Testis (tissue), 2 donors: ENCODE measurements around the gene ZNRF3.

Experiments
- POLR2A ChIP-seq: fragments of 450-650 bp; IDR thresholded peaks from one replicate; pipeline ENCODE4 v1.6.1; 2017; ENCODE audit warnings: antibody characterized with exemption, mild to moderate bottlenecking, moderate library complexity
- TF ChIP-seq, protein P1 (sequence below), 3 experiments: fragments of 450-650 bp in 2 of 3; fragments of 200-600 bp in 1 of 3; sonication (generic) in 1 of 3; IDR thresholded peaks; one replicate each; pipeline ENCODE4 v1.5.1; 2016 to 2019; ENCODE audit warnings: antibody characterized with exemption in 3 of 3, mild to moderate bottlenecking in 2 of 3, moderate library complexity in 1 of 3

GRCh38 chr22:28934026-28934425 lies 50.7 kb downstream of the ZNRF3 start:
- TF ChIP-seq, protein P1, sequence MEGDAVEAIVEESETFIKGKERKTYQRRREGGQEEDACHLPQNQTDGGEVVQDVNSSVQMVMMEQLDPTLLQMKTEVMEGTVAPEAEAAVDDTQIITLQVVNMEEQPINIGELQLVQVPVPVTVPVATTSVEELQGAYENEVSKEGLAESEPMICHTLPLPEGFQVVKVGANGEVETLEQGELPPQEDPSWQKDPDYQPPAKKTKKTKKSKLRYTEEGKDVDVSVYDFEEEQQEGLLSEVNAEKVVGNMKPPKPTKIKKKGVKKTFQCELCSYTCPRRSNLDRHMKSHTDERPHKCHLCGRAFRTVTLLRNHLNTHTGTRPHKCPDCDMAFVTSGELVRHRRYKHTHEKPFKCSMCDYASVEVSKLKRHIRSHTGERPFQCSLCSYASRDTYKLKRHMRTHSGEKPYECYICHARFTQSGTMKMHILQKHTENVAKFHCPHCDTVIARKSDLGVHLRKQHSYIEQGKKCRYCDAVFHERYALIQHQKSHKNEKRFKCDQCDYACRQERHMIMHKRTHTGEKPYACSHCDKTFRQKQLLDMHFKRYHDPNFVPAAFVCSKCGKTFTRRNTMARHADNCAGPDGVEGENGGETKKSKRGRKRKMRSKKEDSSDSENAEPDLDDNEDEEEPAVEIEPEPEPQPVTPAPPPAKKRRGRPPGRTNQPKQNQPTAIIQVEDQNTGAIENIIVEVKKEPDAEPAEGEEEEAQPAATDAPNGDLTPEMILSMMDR (IDR thresholded peaks at IDR 0.05): no peak
- no peak for TF ChIP-seq POLR2A
